ENCODE results near the gene TNFRSF19.

GRCh38 chr13:23644527-23645138 is 74.4 kb downstream of the TNFRSF19 start:
- TF ChIP-seq CTCF (IDR thresholded peaks at IDR 0.05) (no peak), POLR2A (IDR thresholded peaks at IDR 0.05) (no peak)

Measured in thyroid gland (tissue), 4 donors.